NCI-H2171 (cell line): Measurements from ENCODE around the gene SDHC.
A peak's percentile ranks its signal among the peaks of the same experiment; 100 is the strongest.
"Not testable (repeated sequence)": the region's sequence is repeated elsewhere in the genome, so short reads cannot be mapped to it uniquely, and the experiment has no call there.

ENCODE experiments used
- DNase-seq: peaks from one replicate; lab custom pipeline; 2025; lab: John Stamatoyannopoulos, UW

The SDHC gene

GRCh38 chr1:161311595-161312181, 2.5 kb upstream of the SDHC start:
- no peak for DNase-seq

- DNase-seq, result no peak
Observed at GRCh38 chr1:161313554-161314200, 504 bp upstream of the SDHC start.

- not testable (repeated sequence) for DNase-seq
Observed at GRCh38 chr1:161315841-161316674, 1.9 kb downstream of the SDHC start.

- DNase-seq, result no peak
Observed at GRCh38 chr1:161324020-161324419, 9.8 kb downstream of the SDHC start.

GRCh38 chr1:161330346-161330745, 16.2 kb downstream of the SDHC start:
- DNase-seq, result no peak

- no peak for DNase-seq
Observed at GRCh38 chr1:161333166-161333565, 19.0 kb downstream of the SDHC start.

- DNase-seq, result no peak
Observed at GRCh38 chr1:161335796-161336195, 21.6 kb downstream of the SDHC start.

GRCh38 chr1:161342177-161342576, 28.0 kb downstream of the SDHC start:
- no peak for DNase-seq

- peak; percentile 33 for DNase-seq
Observed at GRCh38 chr1:161342821-161343220, 28.6 kb downstream of the SDHC start.

- no peak for DNase-seq
Observed at GRCh38 chr1:161350671-161351070, 36.5 kb downstream of the SDHC start.

GRCh38 chr1:161351482-161351881, 37.3 kb downstream of the SDHC start:
- DNase-seq, result no peak

- DNase-seq, result no peak
Observed at GRCh38 chr1:161357073-161357472, 42.9 kb downstream of the SDHC start.

GRCh38 chr1:161359291-161359690, 45.1 kb downstream of the SDHC start:
- DNase-seq, result no peak

- DNase-seq, result no peak
Observed at GRCh38 chr1:161364332-161364731, 50.2 kb downstream of the SDHC start.

GRCh38 chr1:161365207-161365606, 51.0 kb downstream of the SDHC start:
- no peak for DNase-seq

GRCh38 chr1:161367684-161368400, 53.7 kb downstream of the SDHC start, which contains the start of gene CFAP126:
Gene CFAP126, minus strand, starts transcription at chr1:161367876. Its CDS starts 8 bp downstream, at chr1:161367868.
- peak; percentile 42 for DNase-seq

GRCh38 chr1:161373442-161373841, 59.3 kb downstream of the SDHC start:
- DNase-seq, result no peak

GRCh38 chr1:161374373-161374772, 60.2 kb downstream of the SDHC start:
- no peak for DNase-seq

- DNase-seq, result no peak
Observed at GRCh38 chr1:161378014-161378413, 63.8 kb downstream of the SDHC start.

- DNase-seq, result no peak
Observed at GRCh38 chr1:161379071-161379470, 64.9 kb downstream of the SDHC start.

GRCh38 chr1:161381707-161382106, 67.5 kb downstream of the SDHC start:
- DNase-seq, result no peak
